ENCODE results near the gene GSTM3.
"Not testable (repeated sequence)": the region's sequence is repeated elsewhere in the genome, so short reads cannot be mapped to it uniquely, and the experiment has no call there.

GSTM3 gene

DNA sequence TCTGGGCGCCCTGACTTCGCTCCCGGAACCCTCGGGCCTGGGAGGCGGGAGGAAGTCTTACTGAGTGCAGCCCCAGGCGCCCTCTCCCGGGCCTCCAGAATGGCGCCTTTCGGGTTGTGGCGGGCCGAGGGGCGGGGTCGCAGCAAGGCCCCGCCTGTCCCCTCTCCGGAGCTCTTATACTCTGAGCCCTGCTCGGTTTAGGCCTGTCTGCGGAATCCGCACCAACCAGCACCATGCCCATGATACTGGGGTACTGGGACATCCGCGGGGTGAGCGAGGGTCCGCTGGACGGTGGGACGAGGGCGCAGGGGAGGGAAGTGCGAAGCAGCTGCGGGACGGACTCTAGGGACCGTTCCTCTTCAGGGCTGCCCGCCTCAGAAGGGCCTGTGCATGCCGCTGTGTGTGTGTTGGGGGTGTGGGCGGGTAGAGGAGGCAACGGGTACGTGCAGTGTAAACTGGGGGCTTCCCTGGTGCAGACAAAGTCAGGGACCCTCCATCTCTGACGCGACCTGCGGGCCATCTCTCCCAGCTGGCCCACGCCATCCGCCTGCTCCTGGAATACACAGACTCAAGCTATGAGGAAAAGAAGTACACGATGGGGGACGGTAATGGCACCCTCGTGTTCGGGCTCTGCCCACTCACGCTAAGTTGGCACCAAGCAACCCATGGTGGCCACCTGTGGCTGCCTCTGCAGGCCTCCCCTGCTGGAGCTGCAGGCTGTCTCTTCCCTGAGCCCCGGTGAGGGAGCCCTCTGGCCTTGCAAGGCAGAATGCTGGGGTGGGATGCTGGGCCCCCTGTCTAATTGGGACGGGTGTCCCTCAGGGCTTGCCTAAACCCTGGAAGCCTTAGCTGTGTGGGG lies 53.0 kb downstream of the GSTM3 start, which contains the start of gene GSTM1:
Gene GSTM1, plus strand, starts transcription at position 177 of the 859 bp plus-strand sequence. Its CDS starts 57 bp downstream, at position 234.
- in situ Hi-C loops (cut with HindIII; ENCODE audit: low pct_unique_long_range_greater_than_20kb, low sequenced_read_pairs), result no loop called here
- DNase-seq (ENCODE audit: low read depth in 1 of 2, low spot score in 1 of 2), result no peak
- no peak for TF ChIP-seq JUND (IDR thresholded peaks at IDR 0.05; ENCODE audit: low read depth)

DNA sequence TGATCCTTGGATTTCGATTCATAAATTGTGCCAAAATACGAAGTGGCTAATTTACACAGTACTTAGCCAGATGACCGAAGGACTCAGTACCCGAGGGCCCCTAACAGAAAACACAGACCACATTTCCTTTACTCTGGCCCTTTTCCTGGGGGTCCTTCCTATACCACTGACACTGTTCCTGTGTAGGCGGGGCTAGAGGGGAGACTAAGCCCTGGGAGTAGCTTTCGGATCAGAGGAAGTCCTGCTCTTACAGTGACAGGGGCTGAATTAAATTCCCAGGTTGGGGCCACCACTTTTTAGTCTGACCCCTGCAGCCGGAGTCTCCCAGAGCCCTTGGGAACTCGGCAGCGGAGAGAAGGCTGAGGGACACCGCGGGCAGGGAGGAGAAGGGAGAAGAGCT lies 53.7 kb downstream of the GSTM3 start:
- in situ Hi-C loops (cut with HindIII; ENCODE audit: low pct_unique_long_range_greater_than_20kb, low sequenced_read_pairs); DNase-seq (ENCODE audit: low read depth in 1 of 2, low spot score in 1 of 2): not testable (repeated sequence)

DNA sequence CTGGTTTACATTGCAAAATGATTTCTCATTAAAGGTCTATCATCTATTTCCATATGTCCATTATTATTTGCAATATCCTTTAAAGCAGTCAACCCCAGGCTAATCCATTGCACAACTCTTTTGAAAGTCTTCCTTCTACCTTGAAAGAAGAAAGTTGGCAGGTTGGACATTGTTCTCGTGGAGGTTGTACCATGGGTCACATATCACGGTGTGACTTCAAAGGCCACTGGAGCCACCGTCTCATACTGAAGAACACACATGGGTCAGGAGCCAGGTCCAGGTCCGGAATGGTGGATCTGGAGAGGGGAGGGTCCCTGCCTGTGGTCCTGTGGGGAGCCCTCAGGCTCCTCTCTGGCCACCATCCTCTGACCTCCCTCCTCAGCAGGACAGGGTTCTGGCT lies 54.9 kb downstream of the GSTM3 start:
- DNase-seq (ENCODE audit: low read depth in 1 of 2, low spot score in 1 of 2); in situ Hi-C loops (cut with HindIII; ENCODE audit: low pct_unique_long_range_greater_than_20kb, low sequenced_read_pairs): not testable (repeated sequence)

DNA sequence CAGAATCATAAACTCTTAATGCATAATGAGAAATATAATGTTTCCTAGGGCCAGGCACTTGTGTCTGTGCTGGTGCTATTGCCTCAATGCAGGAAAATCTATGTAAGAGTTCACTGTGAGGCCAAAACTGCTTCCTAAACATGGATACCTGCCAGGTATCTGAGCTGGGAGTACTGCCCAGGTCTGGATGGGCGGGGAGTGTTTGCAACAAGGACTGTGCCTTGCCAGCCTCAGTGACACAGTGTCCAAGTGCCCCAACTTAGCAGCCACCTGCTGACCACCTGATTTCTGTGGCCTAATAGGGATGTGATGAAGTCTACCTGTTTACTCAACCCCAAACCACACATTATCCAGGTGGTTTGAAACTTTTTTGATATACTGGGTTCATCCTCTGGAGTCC lies 55.4 kb downstream of the GSTM3 start:
- in situ Hi-C loops (cut with HindIII; ENCODE audit: low pct_unique_long_range_greater_than_20kb, low sequenced_read_pairs); DNase-seq (ENCODE audit: low read depth in 1 of 2, low spot score in 1 of 2): not testable (repeated sequence)

- in situ Hi-C loops (cut with HindIII; ENCODE audit: low pct_unique_long_range_greater_than_20kb, low sequenced_read_pairs); DNase-seq (ENCODE audit: low read depth in 1 of 2, low spot score in 1 of 2): not testable (repeated sequence)
Measured at GRCh38 chr1:109684777-109685176, 56.1 kb downstream of the GSTM3 start.

Data from T47D (cell line).